IPS-NIHi11 (cell line): ENCODE data around the gene PLXNA2.

Experiments used
- DNase-seq: peaks from one replicate; pipeline ENCODE4 v3.0.0; 2012; ENCODE audit warnings: mixed read lengths, low spot score

PLXNA2 gene

GRCh38 chr1:208026880-208027438, 217.2 kb downstream of the PLXNA2 start:
- no peak for DNase-seq

GRCh38 chr1:208025031-208025430, 219.2 kb downstream of the PLXNA2 start:
- no peak for DNase-seq

GRCh38 chr1:208024406-208024805, 219.8 kb downstream of the PLXNA2 start:
- no peak for DNase-seq

- DNase-seq = no peak
These were observed 224.9 kb downstream of the PLXNA2 start for GRCh38 chr1:208019257-208019656.

GRCh38 chr1:208015255-208015654, 228.9 kb downstream of the PLXNA2 start:
- no peak for DNase-seq

- no peak for DNase-seq
These were observed 231.0 kb downstream of the PLXNA2 start for GRCh38 chr1:208013210-208013609.

- DNase-seq = no peak
These were observed 231.5 kb downstream of the PLXNA2 start for GRCh38 chr1:208012721-208013120.

GRCh38 chr1:208010487-208011071, 233.6 kb downstream of the PLXNA2 start:
- no peak for DNase-seq

GRCh38 chr1:208009706-208010444, 234.3 kb downstream of the PLXNA2 start:
- no peak for DNase-seq

GRCh38 chr1:208009303-208009702, 234.9 kb downstream of the PLXNA2 start:
- DNase-seq = no peak

GRCh38 chr1:208008534-208008933, 235.7 kb downstream of the PLXNA2 start:
- DNase-seq = no peak

GRCh38 chr1:208007938-208008342, 236.2 kb downstream of the PLXNA2 start:
- no peak for DNase-seq

- DNase-seq = no peak
These were observed 236.8 kb downstream of the PLXNA2 start for GRCh38 chr1:208007319-208007937.

GRCh38 chr1:208006258-208006920, 237.8 kb downstream of the PLXNA2 start:
- DNase-seq = no peak

- no peak for DNase-seq
These were observed 239.3 kb downstream of the PLXNA2 start for GRCh38 chr1:208004851-208005250.

GRCh38 chr1:208003241-208003640, 240.9 kb downstream of the PLXNA2 start:
- DNase-seq = no peak

GRCh38 chr1:208002672-208003071, 241.5 kb downstream of the PLXNA2 start:
- DNase-seq = no peak

- DNase-seq = no peak
These were observed 242.1 kb downstream of the PLXNA2 start for GRCh38 chr1:208002078-208002477.

- no peak for DNase-seq
These were observed 243.7 kb downstream of the PLXNA2 start for GRCh38 chr1:208000504-208000903.

GRCh38 chr1:207999972-208000371, 244.2 kb downstream of the PLXNA2 start:
- no peak for DNase-seq

- no peak for DNase-seq
These were observed 244.8 kb downstream of the PLXNA2 start for GRCh38 chr1:207999274-207999915.

GRCh38 chr1:207998691-207999090, 245.5 kb downstream of the PLXNA2 start:
- no peak for DNase-seq
